ENCODE data around the gene DTD1. TPM values are rescaled to one million over a fixed set of nuclear protein-coding genes. Genes with fewer than 3 reads are reported as not detected.

The DTD1 gene
- total RNA-seq, 1 donor from 2014 or later, result 14.3 TPM

GRCh38 chr20:18692447-18692846 lies 104.6 kb downstream of the DTD1 start:
- no peak for DNase-seq (ENCODE audit: low spot score)
- intact Hi-C loops (cut with DNase I), result no loop called here

DNA sequence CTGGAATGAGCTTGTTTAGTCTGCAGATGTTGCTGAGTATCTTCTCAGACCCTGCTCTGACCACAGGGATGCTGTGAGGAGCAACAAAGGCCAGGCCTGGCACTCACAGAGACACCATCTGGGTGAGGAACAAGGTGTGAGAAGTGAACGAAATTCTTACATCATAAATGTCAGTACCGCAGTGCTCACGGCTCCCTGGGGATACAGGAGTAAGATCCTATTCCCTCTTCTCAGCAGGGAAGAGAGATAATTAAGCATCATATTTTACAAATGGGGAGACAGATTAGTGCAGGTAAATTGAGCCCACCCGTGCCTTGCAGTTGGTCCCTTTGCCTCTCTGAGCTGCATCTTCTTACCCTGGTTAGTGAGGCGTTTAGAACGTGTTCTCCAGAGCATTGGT lies 106.2 kb downstream of the DTD1 start:
- intact Hi-C loops (cut with DNase I), result no loop called here
- DNase-seq (ENCODE audit: low spot score), result no peak

GRCh38 chr20:18695175-18695574 lies 107.3 kb downstream of the DTD1 start:
- DNase-seq (ENCODE audit: low spot score), result no peak
- intact Hi-C loops (cut with DNase I), result no loop called here

- no peak for DNase-seq (ENCODE audit: low spot score)
- intact Hi-C loops (cut with DNase I), result no loop called here
Measured at GRCh38 chr20:18698735-18699380, 111.0 kb downstream of the DTD1 start.

- DNase-seq (ENCODE audit: low spot score), result no peak
- intact Hi-C loops (cut with DNase I), result no loop called here
Measured at GRCh38 chr20:18701969-18702368, 114.1 kb downstream of the DTD1 start.

- no peak for DNase-seq (ENCODE audit: low spot score)
- intact Hi-C loops (cut with DNase I), result no loop called here
Measured at GRCh38 chr20:18702736-18703135, 114.9 kb downstream of the DTD1 start.

DNA sequence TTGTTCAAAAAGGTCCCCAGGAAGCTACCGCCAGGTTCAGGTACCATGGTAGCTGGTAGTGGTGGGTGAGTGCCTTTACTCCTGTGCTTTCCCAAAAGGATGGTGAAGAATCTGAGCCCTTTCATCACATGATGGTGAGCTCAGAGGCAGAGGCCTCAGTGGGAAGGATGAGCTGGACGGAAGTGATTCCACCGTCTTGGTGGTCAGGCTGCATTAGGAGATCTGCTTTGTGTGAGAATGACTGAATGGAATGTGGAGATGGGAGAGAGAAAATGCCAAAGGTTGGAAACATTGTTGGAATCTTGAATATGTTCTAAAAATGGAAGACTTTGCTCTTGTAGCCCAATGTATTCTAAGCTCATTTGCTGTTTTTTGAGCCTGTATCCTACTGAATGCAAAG lies 117.6 kb downstream of the DTD1 start:
- DNase-seq (ENCODE audit: low spot score), result no peak
- intact Hi-C loops (cut with DNase I), result no loop called here

- intact Hi-C loops (cut with DNase I), result no loop called here
- no peak for DNase-seq (ENCODE audit: low spot score)
Measured at GRCh38 chr20:18705910-18706309, 118.1 kb downstream of the DTD1 start.

GRCh38 chr20:18712131-18712530 lies 124.3 kb downstream of the DTD1 start:
- intact Hi-C loops (cut with DNase I), result no loop called here
- DNase-seq (ENCODE audit: low spot score), result no peak

DNA sequence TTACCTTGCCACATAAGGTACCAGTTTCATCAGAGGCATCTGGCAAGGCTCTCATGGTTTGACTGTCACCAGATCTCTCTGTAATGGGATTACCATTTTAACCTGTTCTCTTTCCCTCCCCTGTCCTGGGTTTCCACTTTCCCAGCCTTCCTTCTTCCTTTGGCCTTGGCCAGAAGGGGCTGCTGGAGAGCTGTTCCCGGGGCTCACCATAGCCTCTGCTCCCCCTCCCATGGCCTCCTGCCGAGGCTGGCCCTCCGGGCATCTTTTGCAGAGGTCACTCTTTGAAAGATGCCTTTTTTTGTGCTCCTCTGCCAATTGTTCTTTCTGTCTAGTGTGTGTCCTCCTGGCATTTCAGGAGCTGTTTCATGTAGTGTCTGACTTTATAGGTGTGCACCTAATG lies 125.0 kb downstream of the DTD1 start:
- intact Hi-C loops (cut with DNase I), result no loop called here
- DNase-seq (ENCODE audit: low spot score), result no peak

GRCh38 chr20:18715564-18715963 lies 127.7 kb downstream of the DTD1 start:
- no peak for DNase-seq (ENCODE audit: low spot score)
- intact Hi-C loops (cut with DNase I), result no loop called here

- intact Hi-C loops (cut with DNase I), result no loop called here
- DNase-seq (ENCODE audit: low spot score), result no peak
Measured at GRCh38 chr20:18717062-18717461, 129.2 kb downstream of the DTD1 start.

DNA sequence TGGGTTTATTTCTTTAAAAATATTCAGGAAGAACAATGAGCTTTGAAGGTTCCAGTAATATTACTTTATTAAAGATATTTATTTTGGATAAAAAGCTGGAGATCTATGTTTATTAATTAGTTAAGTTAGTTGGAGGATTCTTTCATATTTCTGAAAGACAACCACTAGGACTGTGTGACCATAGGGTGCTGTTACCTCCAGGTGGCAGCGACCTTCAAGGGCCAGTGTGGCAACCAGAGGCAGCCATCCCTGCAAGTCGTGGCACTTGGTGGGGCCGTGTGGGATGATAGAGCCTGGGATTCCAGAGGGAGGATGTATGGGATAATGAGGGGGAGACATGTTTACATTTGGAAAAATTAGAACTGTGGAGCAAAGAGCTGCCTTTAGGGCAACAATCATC lies 130.3 kb downstream of the DTD1 start:
- DNase-seq (ENCODE audit: low spot score), result no peak
- intact Hi-C loops (cut with DNase I), result no loop called here

DNA sequence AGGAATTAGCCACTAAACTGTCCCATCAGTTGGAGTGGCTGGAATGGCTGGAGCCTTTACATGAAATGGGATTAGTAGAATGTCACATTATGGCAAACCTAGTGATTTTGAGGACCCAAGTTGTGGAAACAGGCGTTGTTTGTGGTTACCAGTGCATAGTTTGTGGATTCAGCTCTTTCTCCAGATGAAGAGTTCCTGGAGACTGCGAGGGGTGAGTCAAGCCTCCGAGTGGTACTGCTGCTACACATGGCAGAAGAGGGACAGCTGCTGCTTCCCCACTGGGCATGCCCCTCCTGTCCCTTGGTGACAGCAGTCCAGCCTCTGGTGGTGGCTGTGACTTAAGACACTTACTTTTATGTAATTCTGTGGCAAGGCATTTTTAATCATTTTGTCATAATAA lies 131.6 kb downstream of the DTD1 start:
- DNase-seq (ENCODE audit: low spot score), result no peak
- intact Hi-C loops (cut with DNase I), result no loop called here

DNA sequence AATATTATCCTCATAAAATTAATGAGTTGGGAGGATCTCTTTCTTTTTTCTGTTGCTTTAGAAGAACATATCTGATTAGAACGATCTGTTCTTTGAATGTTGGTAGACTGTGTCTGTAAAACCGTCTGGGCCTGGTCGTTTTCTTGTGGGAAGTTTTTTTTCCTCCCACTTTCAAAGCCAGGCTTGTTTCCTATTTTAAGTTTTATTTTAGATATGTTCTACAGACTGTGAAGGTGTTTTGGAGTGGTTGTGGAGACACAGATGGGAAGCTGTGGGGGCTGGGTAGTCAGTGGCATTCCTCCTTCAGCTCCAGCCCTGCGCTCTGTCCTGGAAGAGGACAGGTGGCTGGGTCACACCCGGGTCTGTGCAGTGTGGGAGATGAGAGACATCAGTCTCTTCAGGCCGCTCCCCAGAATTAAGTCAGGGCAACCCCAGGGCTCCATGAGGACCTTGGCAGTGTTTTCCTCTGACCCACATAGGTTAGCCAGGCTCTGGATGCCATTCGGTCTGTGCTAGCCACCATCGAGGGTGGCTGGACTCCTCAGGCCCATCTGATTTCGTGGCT lies 133.8 kb downstream of the DTD1 start:
- intact Hi-C loops (cut with DNase I), result no loop called here
- no peak for DNase-seq (ENCODE audit: low spot score)

GRCh38 chr20:18722371-18722770 lies 134.5 kb downstream of the DTD1 start:
- intact Hi-C loops (cut with DNase I), result no loop called here
- no peak for DNase-seq (ENCODE audit: low spot score)

DNA sequence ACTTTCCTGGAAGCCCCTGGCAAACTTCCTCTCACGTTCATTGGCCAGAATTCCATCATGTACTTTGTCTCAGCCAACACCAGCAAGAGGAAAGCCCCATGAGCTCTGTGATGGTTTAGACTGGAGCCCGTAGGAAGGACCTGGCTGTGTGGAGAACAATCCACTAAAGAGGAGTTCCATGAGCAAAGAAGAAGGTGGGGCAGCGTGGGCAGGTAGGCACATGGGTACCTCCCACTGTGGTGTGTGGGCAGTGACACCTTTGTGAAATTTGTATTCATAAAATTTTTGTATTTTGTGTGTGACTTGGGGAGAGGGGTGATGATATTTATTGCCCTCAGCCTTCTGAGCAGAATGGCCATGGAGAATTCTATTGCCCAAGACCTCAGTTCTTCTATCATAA lies 136.2 kb downstream of the DTD1 start:
- DNase-seq (ENCODE audit: low spot score), result no peak
- intact Hi-C loops (cut with DNase I), result no loop called here

- DNase-seq (ENCODE audit: low spot score), result no peak
- intact Hi-C loops (cut with DNase I), result no loop called here
Measured at GRCh38 chr20:18724788-18725464, 137.1 kb downstream of the DTD1 start.

DNA sequence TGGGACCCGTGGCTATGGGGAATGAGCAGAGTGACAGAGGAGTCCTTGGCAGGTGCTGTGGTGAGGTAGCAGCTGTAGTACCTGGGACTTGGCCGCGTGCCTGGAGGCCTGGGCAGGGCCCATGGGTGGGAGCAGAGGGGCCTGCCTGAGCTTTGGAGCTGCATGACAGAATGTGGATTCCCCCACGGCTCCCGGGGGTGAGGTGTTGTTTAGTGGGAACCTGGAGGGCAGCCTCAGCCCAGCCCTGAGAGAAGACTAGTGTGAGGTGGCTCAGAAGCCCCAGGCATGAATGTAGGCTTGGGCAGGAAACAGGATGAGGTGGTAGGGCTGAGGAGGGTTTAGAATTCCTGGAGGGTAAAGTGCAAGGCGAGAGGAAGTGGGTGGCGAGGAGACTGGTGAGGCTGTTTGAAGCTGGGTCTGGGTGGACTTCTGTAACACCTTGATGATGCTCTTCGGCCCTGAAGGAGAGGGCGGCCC lies 139.2 kb downstream of the DTD1 start:
- intact Hi-C loops (cut with DNase I), result no loop called here
- no peak for DNase-seq (ENCODE audit: low spot score)

GRCh38 chr20:18728165-18728869 lies 140.5 kb downstream of the DTD1 start:
- no peak for DNase-seq (ENCODE audit: low spot score)
- intact Hi-C loops (cut with DNase I), result no loop called here

GRCh38 chr20:18728870-18729224 lies 141.0 kb downstream of the DTD1 start:
- intact Hi-C loops (cut with DNase I), result no loop called here
- no peak for DNase-seq (ENCODE audit: low spot score)

All from cardiac septum (tissue), 1 donor.